ENCODE measurements around the gene ABCA3.
A peak's percentile ranks its signal among the peaks of the same experiment; 100 is the strongest.
"Not testable (repeated sequence)": the region's sequence is repeated elsewhere in the genome, so short reads cannot be mapped to it uniquely, and the experiment has no call there.

Gene ABCA3

DNA sequence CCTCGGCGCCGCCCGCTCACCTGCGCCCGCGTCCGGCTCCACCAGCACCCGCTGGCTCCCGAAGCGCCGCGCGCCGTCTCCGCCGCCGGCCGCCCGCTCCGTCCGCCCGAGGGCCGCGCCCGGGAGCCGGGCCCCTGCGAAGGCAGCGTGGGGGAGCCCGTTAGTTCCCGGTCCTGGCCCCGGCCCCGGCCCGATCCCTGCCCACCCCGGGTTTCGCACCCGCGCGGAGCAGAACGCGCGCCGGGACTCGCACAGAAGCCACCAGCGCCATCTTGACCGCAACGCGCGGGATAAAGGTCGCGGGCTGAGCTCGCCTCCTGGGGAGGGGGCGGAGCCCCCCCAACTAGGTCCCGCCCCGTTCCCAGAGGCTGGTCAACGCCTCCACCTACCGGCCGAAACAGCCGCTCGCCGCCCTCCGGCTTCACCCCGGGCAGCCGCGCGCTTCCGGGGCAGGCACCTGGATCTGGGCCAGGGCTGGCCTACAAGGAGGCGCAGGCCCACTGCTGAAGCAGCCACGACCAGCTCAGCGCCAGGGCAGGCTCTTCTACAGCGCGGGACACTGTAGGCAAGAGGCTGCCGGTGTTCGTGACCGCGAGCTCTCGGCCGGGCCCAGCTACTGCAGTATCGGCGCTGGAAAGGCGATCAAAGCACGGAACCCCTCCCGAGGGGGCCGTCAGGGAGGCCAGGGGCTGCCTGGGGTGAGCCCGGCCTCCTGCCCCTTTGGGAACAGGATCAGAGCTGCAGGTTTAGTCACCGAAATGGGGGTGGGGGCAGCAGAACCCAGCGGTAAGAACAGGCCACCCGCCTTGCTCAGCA lies 89.0 kb downstream of the ABCA3 start, which contains the start of gene ECI1:
Gene ECI1 (minus strand): TSS at position 292 of the 816 bp plus-strand sequence. CDS start 21 bp downstream, at position 271.
- peak; percentile 90 for DNase-seq

DNA sequence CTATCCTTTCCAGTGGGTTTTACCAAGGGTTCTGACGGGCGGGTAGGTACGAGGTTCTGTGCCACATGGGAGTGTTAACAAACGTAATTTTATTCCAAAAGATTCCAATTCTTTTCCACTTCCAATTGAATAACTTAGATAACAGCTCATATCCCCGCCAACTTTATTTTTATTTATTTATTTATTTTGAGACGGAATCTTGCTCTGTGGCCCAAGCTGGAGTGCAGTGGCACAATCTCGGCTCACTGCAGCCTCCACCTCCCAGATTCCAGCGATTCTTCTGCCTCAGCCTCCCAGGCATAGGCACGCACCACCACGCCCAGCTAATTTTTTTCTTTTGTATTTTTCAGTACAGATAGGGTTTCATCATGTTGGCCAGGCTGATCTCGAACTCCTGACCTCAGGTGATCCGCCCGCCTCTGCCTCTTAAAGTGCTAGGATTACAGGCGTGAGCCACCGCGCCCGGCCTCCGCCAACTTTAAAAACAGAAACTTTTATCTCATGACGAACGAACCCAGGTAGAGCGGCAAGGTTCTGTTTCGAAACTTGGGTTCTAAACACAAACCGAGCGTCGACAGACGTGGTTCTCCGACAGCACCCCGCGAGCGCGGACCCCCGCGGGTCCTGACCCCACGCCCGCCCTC lies 89.8 kb downstream of the ABCA3 start:
- DNase-seq = peak; percentile 54

DNA sequence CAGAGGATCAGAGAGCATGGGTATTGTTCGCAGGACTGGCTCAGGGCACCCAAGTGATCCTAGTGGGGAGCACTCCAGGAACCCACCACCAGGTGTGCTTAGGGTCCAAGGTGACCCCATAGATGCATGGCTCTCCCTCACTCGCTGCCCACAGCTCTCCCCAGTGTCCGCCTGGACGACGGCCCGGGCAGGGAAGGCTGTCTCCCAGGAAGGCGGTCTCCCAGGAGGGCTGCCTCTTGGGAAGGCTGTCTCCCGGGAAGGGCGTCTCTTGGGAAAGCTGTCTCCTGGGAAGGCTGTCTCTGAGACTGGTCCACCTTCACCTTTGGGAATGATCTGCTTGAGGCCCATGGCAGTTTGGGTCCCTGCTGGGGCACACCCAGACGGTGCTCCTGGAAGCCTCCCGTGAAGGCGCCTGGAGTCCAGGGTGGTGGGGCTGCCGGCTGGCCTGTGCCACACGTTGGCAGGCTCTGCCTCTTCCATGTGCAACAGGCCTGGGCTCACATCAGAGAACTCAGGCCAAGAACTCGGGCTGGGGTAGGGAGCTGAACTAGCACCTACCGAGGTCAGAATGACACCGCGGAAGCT lies 94.1 kb downstream of the ABCA3 start:
- no peak for DNase-seq

DNA sequence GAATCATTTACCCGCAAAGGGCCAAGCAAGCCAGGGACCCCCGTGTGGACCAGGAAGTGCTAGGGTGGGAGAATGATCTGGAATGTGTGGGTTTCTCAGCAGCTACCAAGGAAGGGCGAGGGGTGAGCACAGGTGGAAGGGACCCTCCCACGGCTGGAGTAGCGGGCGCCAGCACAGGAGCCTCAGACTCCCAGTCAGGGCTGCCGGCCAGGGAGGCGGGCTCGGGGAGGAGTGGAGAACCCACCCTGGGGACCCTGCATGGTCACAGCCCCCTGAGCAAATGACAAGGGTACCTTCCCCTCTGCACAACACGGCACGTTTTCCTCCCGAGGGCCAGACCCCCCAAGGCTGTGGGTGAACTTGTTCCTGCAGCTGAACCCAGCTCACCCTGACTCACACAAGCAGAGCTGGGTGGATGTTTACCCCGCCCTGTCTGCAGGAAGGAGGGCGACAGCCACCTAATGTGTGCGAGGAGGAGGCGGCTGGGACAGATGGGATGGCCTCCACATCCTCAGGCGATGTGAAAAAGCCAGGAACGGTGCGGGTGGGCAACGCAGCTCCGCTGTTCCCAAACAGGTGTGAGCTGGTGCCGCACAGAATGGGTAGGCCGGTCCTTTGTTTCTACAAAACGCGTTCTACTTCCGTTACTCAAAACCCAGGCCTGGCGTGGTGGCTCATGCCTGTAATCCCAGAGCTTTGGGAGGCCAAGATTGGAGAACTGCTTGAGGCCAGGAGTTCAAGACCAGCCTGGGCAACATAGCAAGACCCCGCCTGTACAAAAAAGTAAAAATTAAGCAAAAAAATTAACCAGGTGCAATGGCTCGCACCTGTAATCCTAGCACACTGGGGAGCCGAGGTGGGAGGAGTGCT lies 95.4 kb downstream of the ABCA3 start:
- no peak for DNase-seq

DNA sequence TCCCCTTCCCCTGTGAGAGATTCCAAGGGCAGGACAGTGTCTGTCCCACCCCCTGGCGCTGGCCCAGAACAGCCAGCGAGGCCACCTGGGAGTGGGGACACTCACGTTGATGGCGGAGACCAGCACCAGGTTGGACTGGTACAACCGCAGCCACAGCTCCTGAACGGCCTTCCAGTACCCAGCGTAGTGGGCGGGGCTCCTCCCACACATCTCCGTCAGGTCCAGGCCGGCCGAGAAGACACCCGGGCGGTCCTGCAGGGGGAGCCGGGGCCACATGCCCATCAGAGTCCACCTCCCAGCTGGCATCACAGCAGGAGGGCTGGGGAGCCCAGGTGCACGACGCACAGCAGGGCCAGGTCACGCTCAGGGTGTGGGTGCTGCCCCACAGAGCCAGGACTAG lies 96.2 kb downstream of the ABCA3 start:
- no peak for DNase-seq

DNA sequence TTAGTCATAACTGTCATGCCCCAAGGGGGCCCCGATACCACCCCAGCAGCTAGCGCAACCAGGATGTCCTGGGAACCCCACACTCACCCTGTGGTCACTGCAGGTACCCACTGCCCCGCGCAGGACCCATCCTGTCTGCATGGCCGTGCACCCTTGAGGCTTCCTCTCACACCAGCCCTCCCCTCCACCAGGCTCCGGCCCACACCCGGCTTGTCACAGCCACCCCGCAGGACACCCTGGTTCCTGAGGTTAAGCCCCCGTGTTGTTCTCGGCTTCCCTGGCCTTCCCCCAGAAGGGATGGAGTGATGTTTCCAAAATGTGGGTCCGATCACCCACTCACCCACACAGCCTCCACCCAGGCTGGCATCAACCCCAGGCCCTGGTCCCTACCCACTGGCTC lies 96.7 kb downstream of the ABCA3 start:
- DNase-seq = no peak

DNA sequence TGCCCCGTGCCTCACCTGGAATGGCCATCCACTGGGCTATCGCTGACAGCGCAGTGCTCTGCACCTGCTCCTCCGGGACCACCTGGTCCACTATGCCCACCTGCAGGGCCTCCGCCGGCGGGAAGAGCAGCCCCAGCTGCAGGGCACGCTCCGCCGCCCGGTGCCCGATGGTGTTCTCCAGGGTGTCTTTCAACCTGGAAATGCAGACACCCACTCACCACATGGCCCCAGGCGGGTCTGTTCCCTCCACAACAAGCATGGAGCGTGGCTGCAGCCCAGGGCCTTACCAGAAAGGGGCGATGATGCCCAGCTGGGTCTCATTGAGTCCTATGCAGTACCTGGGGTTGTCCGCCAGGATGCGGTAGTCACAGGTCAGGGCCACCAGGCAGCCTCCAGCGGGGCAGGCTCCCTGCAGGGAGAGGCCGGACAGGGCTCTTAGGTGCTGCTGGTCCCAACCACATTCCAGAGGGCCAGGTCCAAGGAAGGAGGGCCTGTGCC lies 97.4 kb downstream of the ABCA3 start:
- no peak for DNase-seq

DNA sequence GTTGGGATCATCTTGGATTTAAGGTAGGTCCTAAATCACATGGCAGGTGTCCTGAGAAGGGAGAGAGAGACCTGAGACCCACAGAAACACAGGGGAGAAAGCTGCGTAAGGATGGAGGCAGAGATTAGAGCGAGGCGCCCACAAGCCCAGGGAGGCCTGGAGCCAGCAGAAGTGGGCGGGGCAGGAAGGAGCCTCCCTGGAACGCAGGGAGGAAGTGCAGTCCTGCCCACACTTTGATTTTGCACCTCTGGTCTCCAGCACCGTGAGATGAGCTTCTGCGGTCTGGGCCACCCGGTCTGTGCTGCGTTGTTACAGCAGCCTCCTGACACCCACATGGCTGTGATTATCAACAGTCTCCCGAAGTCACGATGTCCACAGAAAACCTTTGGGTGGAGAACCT lies 97.9 kb downstream of the ABCA3 start:
- DNase-seq = no peak

DNA sequence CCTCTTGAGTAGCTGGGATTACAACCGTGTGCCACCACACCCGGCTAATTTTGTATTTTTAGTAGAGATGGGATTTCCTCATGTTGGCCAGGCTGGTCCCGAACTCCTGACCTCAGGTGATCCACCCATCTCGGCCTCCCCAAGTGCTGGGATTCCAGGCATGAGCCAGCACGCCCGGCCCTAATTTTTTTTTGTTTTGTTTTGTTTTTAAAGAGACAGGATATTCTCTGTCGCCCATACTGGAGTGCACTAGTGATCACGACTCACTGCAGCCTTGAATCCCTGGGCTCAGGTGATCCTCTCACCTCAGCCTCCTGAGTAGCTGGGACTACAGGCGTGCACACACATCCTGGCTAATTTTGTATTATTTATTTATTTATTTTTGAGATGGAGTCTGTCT lies 100.2 kb downstream of the ABCA3 start:
- not testable (repeated sequence) for DNase-seq

DNA sequence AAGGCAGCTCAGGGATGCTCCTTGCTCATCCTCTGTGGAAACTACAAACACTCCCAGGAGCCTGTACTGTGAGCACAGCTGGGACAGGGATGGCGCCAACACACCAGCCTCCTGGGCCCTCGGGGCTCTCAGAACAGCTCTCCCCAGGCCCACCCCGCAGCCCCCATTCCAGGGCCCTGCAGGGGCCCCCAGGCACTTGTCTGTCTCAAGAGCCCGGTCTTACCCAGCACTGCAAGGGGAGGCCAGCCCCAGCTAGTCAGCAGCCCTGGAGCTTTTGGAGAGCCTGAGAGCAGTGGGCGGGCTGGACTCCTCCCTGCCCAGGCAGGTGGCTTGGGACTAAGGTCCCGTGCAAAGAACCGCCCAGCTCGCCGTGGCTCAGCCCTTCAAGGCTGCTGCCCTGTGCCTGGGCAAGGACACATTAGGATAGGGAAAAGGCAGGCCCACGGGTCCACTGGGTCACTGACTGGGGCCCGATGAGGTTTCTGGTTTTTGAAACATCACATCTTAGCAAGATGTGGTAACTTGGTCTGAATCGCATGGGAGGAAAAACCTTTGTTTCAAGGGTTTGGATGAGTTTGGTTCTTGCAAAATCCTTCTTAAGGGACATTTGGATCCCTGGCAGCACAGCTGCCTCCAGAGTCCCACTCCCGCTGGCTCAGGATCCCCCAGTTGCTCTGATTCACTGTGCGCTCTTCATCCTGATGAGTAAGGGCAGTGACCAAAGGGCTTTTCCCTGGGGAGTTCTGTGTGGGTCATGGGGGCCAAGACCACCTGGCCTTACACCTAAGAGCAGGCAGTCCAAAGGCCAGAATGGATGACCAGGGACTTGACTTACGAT lies 101.5 kb downstream of the ABCA3 start:
- DNase-seq = no peak

DNA sequence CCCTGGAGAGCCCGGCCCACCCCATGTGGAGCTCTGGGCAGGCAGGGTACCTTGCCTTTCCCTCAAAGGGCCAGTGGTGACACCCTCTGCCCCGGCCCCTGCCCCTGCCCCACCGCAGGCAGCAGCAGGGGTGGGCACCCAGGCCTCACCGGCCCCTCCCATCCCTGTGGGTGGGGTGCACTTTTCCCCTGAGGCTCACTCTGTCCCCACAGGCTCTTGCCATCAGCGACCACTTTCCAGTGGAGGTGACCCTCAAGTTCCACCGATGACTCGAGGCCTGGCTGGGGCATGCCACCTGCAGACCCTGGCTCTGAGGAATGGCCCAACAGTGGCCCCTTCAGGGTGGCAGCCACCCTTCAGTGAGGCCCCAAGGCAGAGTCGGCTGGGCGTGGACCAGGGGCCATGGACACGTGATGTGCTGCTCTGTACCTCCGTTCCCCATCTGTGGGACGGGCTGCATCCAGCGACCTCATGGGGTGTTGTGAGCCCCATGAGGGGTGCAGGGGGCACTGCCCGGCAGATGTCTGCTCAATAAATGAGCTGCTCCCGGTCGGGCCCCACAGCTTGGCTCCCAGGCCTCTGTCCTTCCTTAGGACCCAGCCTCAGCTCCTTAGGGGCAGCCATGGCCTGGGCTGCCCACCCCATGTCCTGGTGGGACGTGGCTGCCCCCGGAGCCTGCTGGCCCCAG lies 102.2 kb downstream of the ABCA3 start:
- DNase-seq = no peak

DNA sequence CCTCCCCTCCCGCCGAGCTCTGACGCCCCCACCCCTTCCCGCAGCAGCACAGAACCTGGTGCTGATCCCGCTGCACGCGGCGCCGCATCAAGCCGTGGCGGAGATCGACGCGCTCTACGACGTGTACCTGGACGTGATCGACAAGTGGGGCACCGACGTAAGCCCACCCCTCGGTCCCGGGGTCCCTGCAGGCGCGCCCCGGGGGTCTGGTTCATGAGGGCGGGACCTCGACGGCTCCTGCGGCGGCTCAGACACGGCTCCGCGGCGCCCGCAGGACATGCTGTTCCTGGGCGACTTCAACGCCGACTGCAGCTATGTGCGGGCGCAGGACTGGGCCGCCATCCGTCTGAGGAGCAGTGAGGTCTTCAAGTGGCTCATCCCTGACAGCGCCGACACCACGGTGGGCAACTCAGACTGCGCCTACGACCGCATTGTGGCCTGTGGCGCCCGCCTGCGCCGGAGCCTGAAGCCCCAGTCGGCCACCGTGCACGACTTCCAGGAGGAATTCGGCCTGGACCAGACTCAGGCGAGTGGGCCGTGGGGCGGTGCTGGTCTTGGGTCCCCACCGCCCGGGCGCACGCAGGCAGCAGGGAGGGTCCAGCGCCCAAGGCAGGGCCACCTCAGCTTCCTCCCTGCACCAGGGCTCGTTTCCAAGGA lies 102.9 kb downstream of the ABCA3 start:
- DNase-seq = no peak

DNA sequence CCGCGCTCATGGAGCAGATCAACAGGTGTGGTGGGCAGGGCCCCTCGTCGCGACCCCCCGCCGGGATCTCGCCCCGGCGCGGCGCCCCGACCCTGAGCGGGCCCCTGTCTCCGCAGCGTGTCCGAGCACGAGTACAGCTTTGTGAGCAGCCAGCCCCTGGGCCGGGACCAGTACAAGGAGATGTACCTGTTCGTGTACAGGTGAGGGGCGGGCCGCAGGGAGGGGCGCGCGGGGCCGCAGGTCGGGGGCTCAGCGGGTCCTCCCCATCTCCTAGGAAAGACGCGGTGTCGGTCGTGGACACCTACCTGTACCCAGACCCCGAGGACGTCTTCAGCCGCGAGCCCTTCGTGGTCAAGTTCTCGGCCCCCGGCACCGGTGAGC lies 103.4 kb downstream of the ABCA3 start:
- no peak for DNase-seq

DNA sequence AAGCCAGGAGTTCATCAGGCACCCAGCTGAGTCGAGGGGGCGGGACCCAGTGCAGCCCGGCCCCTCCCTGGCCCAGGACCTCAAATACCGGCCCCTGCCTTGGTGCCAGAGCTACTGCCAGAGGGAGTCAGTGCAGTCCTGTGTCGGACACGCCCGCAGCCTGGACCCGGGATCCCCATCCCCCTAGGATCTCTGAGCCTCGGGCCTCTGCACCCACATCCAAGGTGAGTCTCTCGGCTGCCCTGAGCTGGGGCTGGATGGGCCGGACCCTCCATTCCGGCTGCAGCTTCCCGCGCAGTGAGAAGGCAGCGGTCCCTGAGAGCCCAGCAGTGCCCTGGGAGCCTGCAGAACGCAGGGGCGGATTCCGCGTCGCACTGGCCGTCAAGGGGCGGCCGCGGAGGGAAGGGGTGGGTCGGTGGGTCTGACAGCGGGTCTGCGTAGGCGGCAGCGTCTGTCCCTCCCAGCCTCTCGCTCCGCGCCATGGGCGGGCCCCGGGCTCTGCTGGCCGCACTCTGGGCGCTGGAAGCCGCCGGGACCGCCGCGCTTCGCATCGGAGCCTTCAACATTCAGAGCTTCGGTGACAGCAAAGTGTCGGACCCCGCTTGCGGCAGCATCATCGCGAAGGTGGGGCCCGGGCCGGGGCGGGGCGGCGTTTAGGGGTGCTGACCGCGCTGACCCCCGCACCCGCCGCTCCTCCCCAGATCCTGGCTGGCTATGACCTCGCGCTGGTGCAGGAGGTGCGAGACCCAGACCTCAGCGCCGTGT lies 104.0 kb downstream of the ABCA3 start, which contains the start of gene DNASE1L2:
Gene DNASE1L2 (plus strand): TSS at position 108 of the 765 bp plus-strand sequence. CDS start 373 bp downstream, at position 481.
- no peak for DNase-seq

DNA sequence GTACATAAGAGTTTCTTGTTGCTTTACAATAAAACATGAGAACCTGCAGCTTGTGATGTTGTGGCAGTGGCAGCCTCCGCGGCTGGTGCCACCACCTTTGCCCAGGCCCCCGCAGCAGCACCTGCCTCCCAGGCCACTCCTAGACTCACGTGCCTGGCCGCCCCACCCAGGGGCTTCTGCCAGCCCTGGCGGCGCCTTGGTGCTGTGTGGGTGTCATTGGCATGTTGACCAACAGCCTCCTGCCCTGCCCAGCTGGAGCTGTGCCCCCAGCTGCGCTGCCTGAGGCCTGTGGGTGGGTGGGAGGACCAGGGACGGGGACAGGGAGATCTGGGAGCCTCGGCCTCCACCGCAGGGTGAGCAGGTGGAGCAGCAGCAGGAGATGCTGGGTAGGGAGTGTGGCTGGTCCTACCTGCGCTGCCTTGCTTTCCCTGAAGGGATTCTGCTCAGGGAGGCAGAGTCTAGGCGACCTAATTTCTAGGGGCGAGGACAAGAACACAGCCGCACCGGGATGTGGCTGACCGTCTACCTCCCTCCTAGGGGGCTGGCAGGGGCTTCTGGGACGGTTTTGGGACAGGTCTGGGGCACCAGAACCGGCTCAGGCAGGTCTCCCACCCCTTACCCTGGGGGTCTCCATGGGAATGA lies 104.7 kb downstream of the ABCA3 start:
- no peak for DNase-seq

DNA sequence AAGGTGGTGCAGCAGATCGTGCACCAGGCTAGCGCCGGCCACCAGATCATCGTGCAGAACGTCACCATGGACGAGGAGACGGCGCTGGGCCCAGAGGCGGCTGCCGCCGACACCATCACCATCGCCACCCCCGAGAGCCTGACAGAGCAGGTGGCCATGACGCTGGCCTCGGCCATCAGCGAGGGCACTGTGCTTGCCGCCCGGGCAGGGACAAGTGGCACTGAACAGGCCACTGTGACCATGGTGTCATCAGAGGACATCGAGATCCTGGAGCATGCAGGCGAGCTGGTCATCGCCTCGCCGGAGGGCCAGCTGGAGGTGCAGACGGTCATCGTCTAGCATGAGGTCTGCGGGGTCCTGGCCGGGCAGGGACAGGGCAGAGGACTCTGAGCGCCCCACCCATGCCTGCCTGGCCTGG lies 105.3 kb downstream of the ABCA3 start:
- no peak for DNase-seq

DNA sequence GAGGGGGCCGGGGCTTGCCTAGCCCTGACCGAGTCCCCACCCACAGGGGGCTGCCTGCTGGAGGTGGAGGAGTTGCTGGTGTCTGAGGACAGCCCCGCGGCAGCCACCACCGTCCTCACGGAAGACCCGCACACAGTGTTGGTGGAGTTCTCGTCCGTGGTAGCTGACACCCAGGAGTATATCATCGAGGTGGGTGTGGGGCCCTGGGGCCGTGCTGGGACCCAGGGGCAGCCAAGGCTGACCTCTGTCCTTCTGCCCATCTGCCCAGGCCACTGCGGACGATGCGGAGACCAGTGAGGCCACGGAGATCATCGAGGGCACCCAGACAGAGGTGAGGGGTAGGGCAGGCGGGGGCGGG lies 105.7 kb downstream of the ABCA3 start:
- no peak for DNase-seq

DNA sequence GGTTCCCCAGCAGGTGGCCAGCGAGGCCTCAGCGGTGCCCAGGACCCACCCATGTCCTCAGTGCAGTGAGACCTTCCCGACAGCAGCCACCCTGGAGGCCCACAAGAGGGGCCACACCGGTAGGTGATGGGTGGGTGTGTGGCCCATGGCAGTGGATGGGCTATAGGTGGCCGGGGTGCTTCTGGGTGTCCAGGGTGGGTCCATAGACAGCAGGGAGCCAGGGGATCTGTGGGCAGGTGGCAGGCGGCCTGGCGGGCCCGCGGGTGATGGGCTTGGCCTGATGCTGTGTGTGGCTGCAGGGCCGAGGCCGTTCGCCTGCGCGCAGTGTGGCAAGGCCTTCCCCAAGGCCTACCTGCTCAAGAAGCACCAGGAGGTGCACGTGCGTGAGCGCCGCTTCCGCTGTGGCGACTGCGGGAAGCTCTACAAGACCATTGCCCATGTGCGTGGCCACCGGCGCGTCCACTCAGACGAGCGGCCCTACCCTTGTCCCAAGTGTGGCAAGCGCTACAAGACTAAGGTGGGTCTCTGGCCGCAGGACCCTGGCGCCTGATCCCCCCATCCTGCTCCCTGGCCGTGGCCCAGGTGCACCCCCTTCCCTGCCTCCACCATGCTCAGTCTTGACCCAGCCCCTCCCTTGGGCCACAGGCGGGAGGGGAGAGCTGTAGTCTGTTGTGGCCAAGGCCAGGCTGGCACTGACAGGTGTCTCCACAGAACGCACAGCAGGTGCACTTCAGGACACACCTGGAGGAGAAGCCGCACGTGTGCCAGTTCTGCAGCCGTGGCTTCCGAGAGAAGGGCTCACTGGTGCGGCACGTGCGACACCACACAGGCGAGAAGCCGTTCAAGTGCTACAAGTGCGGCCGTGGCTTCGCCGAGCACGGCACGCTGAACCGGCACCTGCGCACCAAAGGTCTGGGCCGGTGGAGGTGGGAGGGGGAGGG lies 106.4 kb downstream of the ABCA3 start:
- no peak for DNase-seq

Measured in CD4-positive, alpha-beta T cell treated with Interleukin-21 for 1 hour (primary cell).